Adipose tissue (tissue), 3 donors: ENCODE results near the gene TMEM167A. TPM values are rescaled to one million over a fixed set of nuclear protein-coding genes. Genes with fewer than 3 reads are reported as not detected.

Source experiments
- H3K27ac ChIP-seq: one replicate; pipeline ENCODE4 v1.5.1; 2013; ENCODE audit warnings: low read depth, low read length
- WGBS, 3 donors: extraction: QIAGEN DNeasy Blood & Tissue Kit; methylation state at CpG; one replicate each; pipeline ENCODE4 v1.1.7; 2013; 5-methylcytosine and 5-hydroxymethylcytosine counted together
- polyA plus RNA-seq, 3 donors: library from polyadenylated mRNA; stranded (reverse); fragments of 200-250 nt; gene quantifications; one replicate each; pipeline ENCODE4 v1.2.3, GENCODE V29; 2013
- donor health status: healthy with polysubstance abuse.
- donor health status: Bipolar disorder and iron deficiency.
- donor health status: healthy.

Gene TMEM167A
- polyA plus RNA-seq, 3 donors: 19.3 to 57.1 (median 41.4) TPM

- 88 to 97% (median 93%) methylated on average over 1 of the region's 1 CpG for WGBS, 3 donors
- no peak overlapping the region for H3K27ac ChIP-seq
Observed at GRCh38 chr5:83007755-83008154, 69.4 kb downstream of the TMEM167A start.

GRCh38 chr5:83006683-83007283 lies 70.4 kb downstream of the TMEM167A start:
- 90 to 97% (median 94%) methylated on average over 5 of the region's 5 CpGs for WGBS, 3 donors
- H3K27ac ChIP-seq: no peak overlapping the region

- 67 to 82% (median 79%) methylated on average over 2 of the region's 2 CpGs for WGBS, 3 donors
- H3K27ac ChIP-seq: no peak overlapping the region
Observed at GRCh38 chr5:83003791-83004190, 73.4 kb downstream of the TMEM167A start.

Other genes with a start within 250 kb of the TMEM167A start
- 1 to 10 TPM; 2.7 to 6.9 (median 5.5) TPM for gene XRCC4, start 153 bp upstream of the TMEM167A start, polyA plus RNA-seq